Muscle layer of duodenum (tissue), 2 donors: ENCODE results near the gene NECTIN4.

Experiments used
- H3K27ac ChIP-seq: one replicate; pipeline ENCODE4 v1.7.0; 2013; ENCODE audit warnings: mild to moderate bottlenecking, low read length
- H3K27me3 ChIP-seq: one replicate; pipeline ENCODE4 v1.7.0; 2013; ENCODE audit warnings: low read depth, mild to moderate bottlenecking, control low read depth, low read length
- H3K36me3 ChIP-seq, 2 donors: one replicate each; pipeline ENCODE4 v1.7.0; 2013; ENCODE audit warnings: low read length in 2 of 2, control low read depth in 1 of 2, mild to moderate bottlenecking in 1 of 2; ENCODE audit not compliant: insufficient read depth in 2 of 2, control insufficient read depth in 1 of 2
- H3K4me1 ChIP-seq, 2 donors: one replicate each; pipeline ENCODE4 v1.7.0; 2013; ENCODE audit warnings: low read length in 2 of 2, mild to moderate bottlenecking in 2 of 2, control low read depth in 1 of 2, moderate library complexity in 1 of 2; ENCODE audit not compliant: insufficient read depth in 2 of 2, control insufficient read depth in 1 of 2
- H3K4me3 ChIP-seq, 2 donors: one replicate each; pipeline ENCODE4 v1.7.0; 2013; ENCODE audit warnings: low read length in 2 of 2, low read depth in 1 of 2, mild to moderate bottlenecking in 1 of 2
- H3K9me3 ChIP-seq, 2 donors: one replicate each; pipeline ENCODE4 v1.7.0; 2013; ENCODE audit warnings: low read length in 2 of 2, control low read depth in 1 of 2, mild to moderate bottlenecking in 1 of 2; ENCODE audit not compliant: control insufficient read depth in 1 of 2
- donor health status: healthy.

Gene NECTIN4

GRCh38 chr1:161079436-161080110, 9.8 kb downstream of the NECTIN4 start:
- H3K9me3 ChIP-seq: no peaks in the 10 kb centered on the region
- H3K4me1 ChIP-seq: no peaks in the 10 kb centered on the region
- no peaks in the 10 kb centered on the region for H3K36me3 ChIP-seq
- no peak overlapping the region for H3K4me3 ChIP-seq
- H3K27me3 ChIP-seq: no peaks in the 10 kb centered on the region
- H3K27ac ChIP-seq: no peak overlapping the region

GRCh38 chr1:161077426-161077825, 11.9 kb downstream of the NECTIN4 start:
- Histone ChIP-seq H3K4me1 (no peaks in the 10 kb centered on the region), H3K27ac (no peak overlapping the region), H3K36me3 (no peaks in the 10 kb centered on the region)

GRCh38 chr1:161076410-161076809, 12.9 kb downstream of the NECTIN4 start:
- Histone ChIP-seq H3K4me1 (no peaks in the 10 kb centered on the region), H3K27ac (no peak overlapping the region), H3K36me3 (no peaks in the 10 kb centered on the region), H3K4me3 (no peak overlapping the region), H3K9me3 (no peaks in the 10 kb centered on the region), H3K27me3 (no peaks in the 10 kb centered on the region)

More at GRCh38 chr1:161077426-161077825, 11.9 kb downstream of the NECTIN4 start:
- Histone ChIP-seq H3K9me3 (no peaks in the 10 kb centered on the region), H3K4me3 (no peak overlapping the region), H3K27me3 (no peaks in the 10 kb centered on the region)

GRCh38 chr1:161074676-161075368, 14.5 kb downstream of the NECTIN4 start:
- Histone ChIP-seq H3K27ac (no peak overlapping the region), H3K9me3 (no peaks in the 10 kb centered on the region), H3K4me3 (no peak overlapping the region), H3K36me3 (no peaks in the 10 kb centered on the region), H3K27me3 (no peaks in the 10 kb centered on the region), H3K4me1 (no peaks in the 10 kb centered on the region)

GRCh38 chr1:161073474-161074121, 15.8 kb downstream of the NECTIN4 start:
- no peaks in the 10 kb centered on the region for H3K27me3 ChIP-seq
- no peaks in the 10 kb centered on the region for H3K36me3 ChIP-seq
- H3K27ac ChIP-seq: no peak overlapping the region
- H3K9me3 ChIP-seq: no peaks in the 10 kb centered on the region
- no peaks in the 10 kb centered on the region for H3K4me1 ChIP-seq
- no peak overlapping the region for H3K4me3 ChIP-seq

- Histone ChIP-seq H3K27me3 (no peaks in the 10 kb centered on the region), H3K4me3 (no peak overlapping the region), H3K27ac (no peak overlapping the region), H3K9me3 (no peaks in the 10 kb centered on the region), H3K4me1 (no peaks in the 10 kb centered on the region), H3K36me3 (no peaks in the 10 kb centered on the region)
Observed at GRCh38 chr1:161072751-161073449, 16.5 kb downstream of the NECTIN4 start.

GRCh38 chr1:161071886-161072371, 17.4 kb downstream of the NECTIN4 start:
- no peaks in the 10 kb centered on the region for H3K27me3 ChIP-seq
- no peaks in the 10 kb centered on the region for H3K9me3 ChIP-seq
- no peaks in the 10 kb centered on the region for H3K36me3 ChIP-seq
- no peaks in the 10 kb centered on the region for H3K4me1 ChIP-seq
- no peak overlapping the region for H3K27ac ChIP-seq
- no peak overlapping the region for H3K4me3 ChIP-seq

GRCh38 chr1:161070761-161071160, 18.6 kb downstream of the NECTIN4 start:
- no peaks in the 10 kb centered on the region for H3K9me3 ChIP-seq
- no peaks in the 10 kb centered on the region for H3K36me3 ChIP-seq
- H3K27me3 ChIP-seq: no peaks in the 10 kb centered on the region
- no peak overlapping the region for H3K4me3 ChIP-seq
- no peak overlapping the region for H3K27ac ChIP-seq
- no peaks in the 10 kb centered on the region for H3K4me1 ChIP-seq

GRCh38 chr1:161069731-161070270, 19.6 kb downstream of the NECTIN4 start, which contains the start of gene ARHGAP30:
ARHGAP30 (minus strand) TSS chr1:161069891; CDS start chr1:161069624, 267 bp downstream.
- Histone ChIP-seq H3K4me1 (no peaks in the 10 kb centered on the region), H3K27me3 (no peaks in the 10 kb centered on the region), H3K36me3 (no peaks in the 10 kb centered on the region), H3K27ac (peak within 1 kb of the TSS; percentile 76), H3K4me3 (peak within 1 kb of the TSS; percentile 58), H3K9me3 (no peaks in the 10 kb centered on the region)

- Histone ChIP-seq H3K27ac (peak overlapping the region; percentile 76), H3K27me3 (no peaks in the 10 kb centered on the region), H3K36me3 (no peaks in the 10 kb centered on the region), H3K9me3 (no peaks in the 10 kb centered on the region), H3K4me1 (no peaks in the 10 kb centered on the region), H3K4me3 (peak overlapping the region; percentile 58)
Observed at GRCh38 chr1:161069241-161069640, 20.1 kb downstream of the NECTIN4 start.
